SK-N-SH treated with all-trans-retinoic acid at 6 μM for 48 hours (cell line): ENCODE measurements around the gene CFAP20.

Source experiments
- ARNTL ChIP-seq: fragments of 450-650 bp; formaldehyde crosslinking; IDR thresholded peaks from 2 replicates; pipeline ENCODE4 v1.5.0; 2020; ENCODE audit warnings: low read depth, mild to moderate bottlenecking, moderate library complexity, borderline replicate concordance
- ISL1 ChIP-seq: fragments of 250-450 bp; sonication (Bioruptor Pico); IDR thresholded peaks from 2 replicates; pipeline ENCODE4 v2.1.2; 2022; ENCODE audit warnings: mild to moderate bottlenecking, moderate library complexity
- ZFP3 ChIP-seq: fragments of 250-450 bp; sonication (Bioruptor Pico); IDR thresholded peaks from 2 replicates; pipeline ENCODE4 v1.5.0; 2020; ENCODE audit warnings: mild to moderate bottlenecking, moderate library complexity
- ZNF565 ChIP-seq: fragments of 450-650 bp; formaldehyde crosslinking; conservative IDR thresholded peaks from 2 replicates; pipeline ENCODE4 v1.5.0; 2020; ENCODE audit warnings: low read depth, mild to moderate bottlenecking, moderate library complexity
- ZNF70 ChIP-seq: fragments of 450-650 bp; formaldehyde crosslinking; IDR thresholded peaks from 2 replicates; pipeline ENCODE4 v1.5.0; 2020; ENCODE audit warnings: mild to moderate bottlenecking, moderate library complexity
- ZNF8 ChIP-seq: fragments of 450-650 bp; formaldehyde crosslinking; IDR thresholded peaks from 2 replicates; pipeline ENCODE4 v1.5.0; 2020; ENCODE audit warnings: mild to moderate bottlenecking, moderate library complexity
- TF ChIP-seq, protein P1 (sequence below): fragments of 250-450 bp; sonication (Bioruptor Pico); IDR thresholded peaks from 2 replicates; pipeline ENCODE4 v1.8.0; 2020; ENCODE audit warnings: mild to moderate bottlenecking, moderate library complexity, borderline replicate concordance

- TF ChIP-seq, protein P1, sequence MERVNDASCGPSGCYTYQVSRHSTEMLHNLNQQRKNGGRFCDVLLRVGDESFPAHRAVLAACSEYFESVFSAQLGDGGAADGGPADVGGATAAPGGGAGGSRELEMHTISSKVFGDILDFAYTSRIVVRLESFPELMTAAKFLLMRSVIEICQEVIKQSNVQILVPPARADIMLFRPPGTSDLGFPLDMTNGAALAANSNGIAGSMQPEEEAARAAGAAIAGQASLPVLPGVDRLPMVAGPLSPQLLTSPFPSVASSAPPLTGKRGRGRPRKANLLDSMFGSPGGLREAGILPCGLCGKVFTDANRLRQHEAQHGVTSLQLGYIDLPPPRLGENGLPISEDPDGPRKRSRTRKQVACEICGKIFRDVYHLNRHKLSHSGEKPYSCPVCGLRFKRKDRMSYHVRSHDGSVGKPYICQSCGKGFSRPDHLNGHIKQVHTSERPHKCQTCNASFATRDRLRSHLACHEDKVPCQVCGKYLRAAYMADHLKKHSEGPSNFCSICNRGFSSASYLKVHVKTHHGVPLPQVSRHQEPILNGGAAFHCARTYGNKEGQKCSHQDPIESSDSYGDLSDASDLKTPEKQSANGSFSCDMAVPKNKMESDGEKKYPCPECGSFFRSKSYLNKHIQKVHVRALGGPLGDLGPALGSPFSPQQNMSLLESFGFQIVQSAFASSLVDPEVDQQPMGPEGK (CRISPR knock-in tag): no peak
- TF ChIP-seq ZNF8 (CRISPR knock-in tag) (no peak), ZNF565 (CRISPR knock-in tag) (no peak), ZFP3 (CRISPR knock-in tag) (no peak), ZNF70 (no peak), ISL1 (CRISPR knock-in tag) (no peak), ARNTL (no peak)
Measured at GRCh38 chr16:58109881-58110280, 19.3 kb downstream of the CFAP20 start.
